ENCODE results near the gene TCP11L2. TPM values are rescaled to one million over a fixed set of nuclear protein-coding genes. Genes with fewer than 3 reads are reported as not detected.
"Not testable (repeated sequence)": the region's sequence is repeated elsewhere in the genome, so short reads cannot be mapped to it uniquely, and the experiment has no call there.

Gene TCP11L2
- total RNA-seq, 1 donor from 2014 or later = 7.8 TPM

- H3K9me3 Mint-ChIP-seq = no peaks in the 10 kb centered on the region
- peaks cover 8% of the 10 kb centered on the region for H3K4me1 ChIP-seq
- no peak overlapping the region for H3K4me3 ChIP-seq
- H3K27ac ChIP-seq = no peak overlapping the region
- no peak overlapping the region for H3K4me2 ChIP-seq
- H3K27me3 Mint-ChIP-seq (ENCODE audit: insufficient read depth, low read depth) = peaks cover 3% of the 10 kb centered on the region
- no peak overlapping the region for H2AFZ ChIP-seq (replicated peaks)
- H3K27ac Mint-ChIP-seq = no peak overlapping the region
- no peak for DNase-seq (ENCODE audit: low spot score)
- no peak for TF ChIP-seq EZH2 (IDR thresholded peaks at IDR 0.05)
- no peak for TF ChIP-seq EZH2phosphoT487 (IDR thresholded peaks at IDR 0.05)
- no peak for TF ChIP-seq CTCF (IDR thresholded peaks at IDR 0.05)
- peaks cover 2% of the 10 kb centered on the region for H3K36me3 Mint-ChIP-seq
- no peaks in the 10 kb centered on the region for H3F3A ChIP-seq (ENCODE audit: low read depth)
- peaks cover 16% of the 10 kb centered on the region for H3K4me1 Mint-ChIP-seq
- no peaks in the 10 kb centered on the region for H3K9me3 ChIP-seq (ENCODE audit: low read depth)
- no peaks in the 10 kb centered on the region for H3K36me3 ChIP-seq
- H4K20me1 ChIP-seq (ENCODE audit: low read depth) = no peaks in the 10 kb centered on the region
- H3K4me3 Mint-ChIP-seq = no peak overlapping the region
- no peaks in the 10 kb centered on the region for H3K27me3 ChIP-seq
- H3K9ac ChIP-seq = no peak overlapping the region
- no peaks in the 10 kb centered on the region for H3K79me2 ChIP-seq (ENCODE audit: low read depth)
Observed at GRCh38 chr12:106309671-106310505, 7.4 kb downstream of the TCP11L2 start.

- H3K79me2 ChIP-seq (ENCODE audit: low read depth) = no peaks in the 10 kb centered on the region
- Mint-ChIP-seq H3K4me1 (peaks cover 11% of the 10 kb centered on the region), H3K27me3 (ENCODE audit: insufficient read depth, low read depth) (peaks cover 3% of the 10 kb centered on the region), H3K4me3 (no peak overlapping the region), H3K36me3 (peaks cover 2% of the 10 kb centered on the region), H3K27ac (no peak overlapping the region), H3K9me3 (no peaks in the 10 kb centered on the region)
- no peaks in the 10 kb centered on the region for H3K36me3 ChIP-seq
- H3F3A ChIP-seq (ENCODE audit: low read depth) = no peaks in the 10 kb centered on the region
- peaks cover 8% of the 10 kb centered on the region for H3K4me1 ChIP-seq
- H3K4me3 ChIP-seq = no peak overlapping the region
- no peaks in the 10 kb centered on the region for H3K27me3 ChIP-seq
- TF ChIP-seq EZH2phosphoT487 (IDR thresholded peaks at IDR 0.05) = no peak
- no peak for TF ChIP-seq EZH2 (IDR thresholded peaks at IDR 0.05)
- TF ChIP-seq CTCF (IDR thresholded peaks at IDR 0.05) = no peak
- H3K9ac ChIP-seq = no peak overlapping the region
- H3K4me2 ChIP-seq = no peak overlapping the region
- no peak for DNase-seq (ENCODE audit: low spot score)
- H4K20me1 ChIP-seq (ENCODE audit: low read depth) = no peaks in the 10 kb centered on the region
- H3K27ac ChIP-seq = no peak overlapping the region
- H3K9me3 ChIP-seq (ENCODE audit: low read depth) = no peaks in the 10 kb centered on the region
- no peak overlapping the region for H2AFZ ChIP-seq (replicated peaks)
Observed at GRCh38 chr12:106310687-106311086, 8.2 kb downstream of the TCP11L2 start.

GRCh38 chr12:106311139-106311538, 8.6 kb downstream of the TCP11L2 start:
- Mint-ChIP-seq H3K36me3 (peaks cover 2% of the 10 kb centered on the region), H3K4me1 (peaks cover 11% of the 10 kb centered on the region)
- no peak overlapping the region for H3K9ac ChIP-seq

GRCh38 chr12:106313413-106313812, 10.9 kb downstream of the TCP11L2 start:
- H3K4me1 ChIP-seq; H3K79me2 ChIP-seq (ENCODE audit: low read depth); H3K27ac ChIP-seq; H3K9ac ChIP-seq; H3K27ac Mint-ChIP-seq; H4K20me1 ChIP-seq (ENCODE audit: low read depth); H3K4me1 Mint-ChIP-seq; H3K4me3 Mint-ChIP-seq; H3K27me3 ChIP-seq; H3K27me3 Mint-ChIP-seq (ENCODE audit: insufficient read depth, low read depth); H3K36me3 ChIP-seq; DNase-seq (ENCODE audit: low spot score); H3K9me3 ChIP-seq (ENCODE audit: low read depth); H3F3A ChIP-seq (ENCODE audit: low read depth); H3K4me3 ChIP-seq; H2AFZ ChIP-seq (replicated peaks); H3K9me3 Mint-ChIP-seq; H3K36me3 Mint-ChIP-seq; H3K4me2 ChIP-seq: not testable (repeated sequence)

More at GRCh38 chr12:106311139-106311538, 8.6 kb downstream of the TCP11L2 start:
- Histone ChIP-seq H3F3A (ENCODE audit: low read depth) (no peaks in the 10 kb centered on the region), H3K27me3 (no peaks in the 10 kb centered on the region), H3K36me3 (no peaks in the 10 kb centered on the region), H3K4me3 (no peak overlapping the region), H3K27ac (no peak overlapping the region), H3K9me3 (ENCODE audit: low read depth) (no peaks in the 10 kb centered on the region), H4K20me1 (ENCODE audit: low read depth) (no peaks in the 10 kb centered on the region), H3K79me2 (ENCODE audit: low read depth) (no peaks in the 10 kb centered on the region), H3K4me1 (peaks cover 8% of the 10 kb centered on the region), H2AFZ (replicated peaks) (no peak overlapping the region), H3K4me2 (no peak overlapping the region)
- TF ChIP-seq EZH2phosphoT487 (IDR thresholded peaks at IDR 0.05) (no peak), EZH2 (IDR thresholded peaks at IDR 0.05) (no peak), CTCF (IDR thresholded peaks at IDR 0.05) (no peak)
- DNase-seq (ENCODE audit: low spot score) = no peak
- Mint-ChIP-seq H3K27ac (no peak overlapping the region), H3K9me3 (no peaks in the 10 kb centered on the region), H3K4me3 (no peak overlapping the region), H3K27me3 (ENCODE audit: insufficient read depth, low read depth) (peaks cover 3% of the 10 kb centered on the region)

Data from neural progenitor cell (in vitro differentiated cells).